Mucosa of descending colon (tissue), 3 donors: ENCODE measurements around the gene SMC6. TPM values are rescaled to one million over a fixed set of nuclear protein-coding genes. Genes with fewer than 3 reads are reported as not detected.
A peak's percentile ranks its signal among the peaks of the same experiment; 100 is the strongest.

Experiments
- ATAC-seq: fragments of 200-7000 bp; cut with Tn5 transposase; one replicate; pipeline ENCODE4 v1.9.1; 2020; ENCODE audit warnings: mild to moderate bottlenecking, moderate library complexity
- DNase-seq, 3 donors: peaks; one replicate each; pipeline ENCODE4 v3.0.0-alpha.2; 2020
- H3K36me3 ChIP-seq: fragments of 200-600 bp; one replicate; pipeline ENCODE4 v1.8.0; 2021; ENCODE audit warnings: low read depth, mild to moderate bottlenecking
- H3K4me1 ChIP-seq: fragments of 200-600 bp; one replicate; pipeline ENCODE4 v1.8.0; 2021; ENCODE audit warnings: low read depth, mild to moderate bottlenecking
- H3K4me3 ChIP-seq: fragments of 200-600 bp; one replicate; pipeline ENCODE4 v1.8.0; 2021; ENCODE audit warnings: mild to moderate bottlenecking
- H3K9me3 ChIP-seq: fragments of 200-600 bp; one replicate; pipeline ENCODE4 v1.8.0; 2021; ENCODE audit warnings: mild to moderate bottlenecking
- intact Hi-C, 2 donors: fragments of 100-400 bp; cut with DNase I in 1 of 2; cut with micrococcal nuclease in 1 of 2; formaldehyde crosslinking; loops; one replicate each; pipeline versions ENCODE4 v1.11.0 to v1.11.1; 2022; cut with DNase I, micrococcal nuclease
- total RNA-seq, 3 donors: library from RNA; stranded (reverse); fragmentation: NEBNext Ultra II Directional in 2 of 3; extraction: Animal tissue kit (Norgen Biotek cat#: 25700) in 2 of 3; gene quantifications; one replicate each; pipeline versions ENCODE4 v1.2.1 to v1.2.4, GENCODE V29; 2021 to 2023
- TF ChIP-seq, protein P1 (sequence below): fragments of 200-600 bp; IDR thresholded peaks from one replicate; pipeline ENCODE4 v1.8.0; 2022; ENCODE audit warnings: antibody characterized with exemption, mild to moderate bottlenecking
- donor health status: DM: no; HTN: no; CAD: no; lungs with moderate emphysema.
- donor health status: DM: no; HTN: no; CAD: no.
- donor health status: DM: no; HTN: yes; CAD: no.

The SMC6 gene
- total RNA-seq, 3 donors from 2014 or later, result 18.1 to 24.8 (median 22.9) TPM

DNA sequence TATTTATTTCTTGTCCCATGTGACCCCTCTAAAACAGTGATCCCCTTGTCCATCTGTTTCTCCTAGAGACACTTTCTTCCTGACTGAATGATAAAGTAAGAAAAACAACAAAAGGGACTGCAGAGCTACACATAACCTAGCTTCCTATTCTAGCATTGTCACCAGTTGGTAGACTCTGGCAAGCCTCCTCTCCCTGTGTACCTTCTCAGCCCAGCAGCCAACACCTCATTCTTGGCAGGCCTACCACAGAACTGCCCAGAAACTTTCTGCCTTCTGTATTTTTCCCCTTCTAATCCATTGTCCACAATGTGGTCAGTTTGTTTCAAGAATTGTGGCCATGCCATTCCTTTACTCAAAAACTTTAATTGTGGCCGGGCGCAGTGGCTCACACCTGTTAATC is 13.4 kb downstream of the SMC6 start:
- DNase-seq, result no peak
- H3K4me3 ChIP-seq, result no peak overlapping the region
- no peaks in the 10 kb centered on the region for H3K9me3 ChIP-seq
- H3K36me3 ChIP-seq, result peaks cover 3% of the 10 kb centered on the region
- no peaks in the 10 kb centered on the region for H3K4me1 ChIP-seq
- intact Hi-C loops, result no loop called here
- ATAC-seq, result no peak
- TF ChIP-seq, protein P1, sequence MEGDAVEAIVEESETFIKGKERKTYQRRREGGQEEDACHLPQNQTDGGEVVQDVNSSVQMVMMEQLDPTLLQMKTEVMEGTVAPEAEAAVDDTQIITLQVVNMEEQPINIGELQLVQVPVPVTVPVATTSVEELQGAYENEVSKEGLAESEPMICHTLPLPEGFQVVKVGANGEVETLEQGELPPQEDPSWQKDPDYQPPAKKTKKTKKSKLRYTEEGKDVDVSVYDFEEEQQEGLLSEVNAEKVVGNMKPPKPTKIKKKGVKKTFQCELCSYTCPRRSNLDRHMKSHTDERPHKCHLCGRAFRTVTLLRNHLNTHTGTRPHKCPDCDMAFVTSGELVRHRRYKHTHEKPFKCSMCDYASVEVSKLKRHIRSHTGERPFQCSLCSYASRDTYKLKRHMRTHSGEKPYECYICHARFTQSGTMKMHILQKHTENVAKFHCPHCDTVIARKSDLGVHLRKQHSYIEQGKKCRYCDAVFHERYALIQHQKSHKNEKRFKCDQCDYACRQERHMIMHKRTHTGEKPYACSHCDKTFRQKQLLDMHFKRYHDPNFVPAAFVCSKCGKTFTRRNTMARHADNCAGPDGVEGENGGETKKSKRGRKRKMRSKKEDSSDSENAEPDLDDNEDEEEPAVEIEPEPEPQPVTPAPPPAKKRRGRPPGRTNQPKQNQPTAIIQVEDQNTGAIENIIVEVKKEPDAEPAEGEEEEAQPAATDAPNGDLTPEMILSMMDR, result no peak

DNA sequence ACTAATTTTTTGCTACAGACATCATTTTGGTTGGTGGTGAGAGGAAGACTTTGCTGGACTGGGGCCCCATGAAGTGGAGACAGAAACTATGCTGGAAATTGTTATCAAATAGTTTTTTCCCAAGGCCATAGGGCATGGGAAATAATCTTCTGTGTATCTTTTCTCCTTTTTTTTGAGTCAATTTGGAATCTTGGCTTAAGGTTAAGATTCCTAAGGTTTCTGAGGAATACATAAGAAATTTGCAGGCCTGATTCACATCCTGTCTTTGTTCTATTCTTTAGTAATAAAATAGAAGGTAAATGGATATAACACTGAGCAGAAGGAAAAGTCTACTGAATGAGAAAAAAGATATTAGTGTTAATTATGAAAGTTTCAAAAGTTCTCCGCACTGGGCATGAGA is 16.6 kb downstream of the SMC6 start:
- Histone ChIP-seq H3K36me3 (peaks cover 3% of the 10 kb centered on the region), H3K9me3 (no peaks in the 10 kb centered on the region), H3K4me3 (no peak overlapping the region), H3K4me1 (no peaks in the 10 kb centered on the region)
- DNase-seq (no peak), ATAC-seq (no peak)
- TF ChIP-seq, protein P1, result no peak
- intact Hi-C loops, result no loop called here

DNA sequence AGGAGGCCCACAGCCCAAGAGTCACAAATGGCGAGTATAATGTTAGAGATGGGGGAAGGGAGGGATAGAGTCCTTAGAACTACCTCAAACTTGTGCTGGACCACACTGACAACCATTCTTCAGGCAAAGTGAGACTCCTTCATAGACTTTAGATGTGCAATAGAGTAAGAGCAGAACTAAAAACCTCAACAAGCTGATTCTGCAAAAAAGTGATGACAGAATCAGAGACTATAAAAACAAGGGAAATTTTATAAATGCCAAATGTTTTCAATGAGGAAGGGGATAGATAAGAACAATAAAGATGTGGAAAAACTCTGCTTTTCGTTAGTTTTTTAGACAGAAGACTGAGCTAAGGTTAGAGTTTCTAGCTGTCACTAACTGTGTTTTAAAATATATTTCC is 17.7 kb downstream of the SMC6 start:
- TF ChIP-seq, protein P1, result no peak
- no peak overlapping the region for H3K4me3 ChIP-seq
- DNase-seq, result no peak
- no peaks in the 10 kb centered on the region for H3K4me1 ChIP-seq
- no peak for ATAC-seq
- intact Hi-C loops, result no loop called here
- peaks cover 3% of the 10 kb centered on the region for H3K36me3 ChIP-seq
- no peaks in the 10 kb centered on the region for H3K9me3 ChIP-seq

DNA sequence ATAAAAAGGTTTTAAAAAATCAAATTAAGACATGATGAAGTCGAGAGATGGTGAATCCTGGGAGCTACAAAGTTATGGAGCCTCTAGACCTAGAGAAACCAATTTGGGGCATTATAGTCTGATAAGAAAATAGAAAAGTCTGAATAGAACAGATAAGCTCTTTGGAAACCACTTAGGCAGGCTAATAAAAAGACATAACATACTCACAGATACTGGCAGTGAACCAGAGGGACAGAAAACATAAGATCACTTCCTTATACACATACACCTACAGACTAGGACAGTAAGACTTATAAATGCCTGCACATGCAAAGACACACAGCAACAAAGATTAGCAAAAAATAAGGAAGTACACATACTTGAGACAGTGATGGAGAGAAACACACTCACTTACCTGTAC is 20.0 kb downstream of the SMC6 start:
- intact Hi-C loops, result no loop called here
- H3K4me1 ChIP-seq, result no peaks in the 10 kb centered on the region
- DNase-seq (peak in 1 of 3 donors; percentile 12), ATAC-seq (peak; percentile 76)
- H3K9me3 ChIP-seq, result no peaks in the 10 kb centered on the region
- H3K4me3 ChIP-seq, result no peak overlapping the region
- TF ChIP-seq, protein P1, result no peak
- H3K36me3 ChIP-seq, result peaks cover 3% of the 10 kb centered on the region

DNA sequence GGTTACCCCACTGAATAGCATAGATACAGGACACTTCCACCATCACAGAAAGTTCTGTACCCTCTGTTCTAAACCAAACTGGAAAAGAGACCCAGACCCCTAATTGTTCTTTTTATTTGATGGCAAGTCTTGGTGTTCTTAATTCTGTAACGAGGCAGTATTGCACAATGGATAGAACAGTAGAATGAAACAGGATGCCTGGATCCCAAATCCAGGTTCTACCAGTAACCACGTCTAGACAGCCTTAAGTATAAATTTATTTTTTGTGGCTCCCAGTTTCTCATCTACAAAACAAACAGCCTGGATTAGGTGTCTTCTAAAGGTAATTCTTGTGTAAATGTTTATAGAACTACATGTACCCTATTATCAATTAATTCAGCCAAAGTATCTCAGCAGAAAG is 23.7 kb downstream of the SMC6 start:
- Histone ChIP-seq H3K36me3 (no peaks in the 10 kb centered on the region), H3K4me1 (no peaks in the 10 kb centered on the region), H3K9me3 (no peaks in the 10 kb centered on the region), H3K4me3 (no peak overlapping the region)
- intact Hi-C loops, result no loop called here
- no peak for ATAC-seq
- DNase-seq, result no peak
- TF ChIP-seq, protein P1, result no peak

DNA sequence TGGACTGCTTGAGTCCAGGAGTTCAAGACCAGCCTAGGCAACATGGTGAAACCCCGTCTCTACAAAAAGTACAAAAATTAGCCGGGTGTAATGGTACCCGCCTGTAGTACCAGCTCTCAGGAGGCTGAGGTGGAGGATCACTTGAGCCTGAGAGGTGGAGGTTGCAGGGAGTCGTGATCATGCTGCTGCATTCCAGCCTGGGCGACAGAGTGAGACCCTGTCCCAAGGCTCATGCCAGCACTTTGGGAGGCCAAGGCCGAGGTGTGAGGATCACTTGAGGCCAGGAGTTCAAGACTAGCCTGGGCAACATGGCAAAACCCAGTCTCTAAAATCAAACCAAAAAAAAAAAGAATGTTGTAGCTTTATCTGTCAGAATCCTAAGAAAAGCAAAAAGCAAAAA is 25.4 kb downstream of the SMC6 start:
- ATAC-seq (no peak), DNase-seq (no peak)
- H3K36me3 ChIP-seq, result no peaks in the 10 kb centered on the region
- H3K4me1 ChIP-seq, result no peaks in the 10 kb centered on the region
- intact Hi-C loops, result no loop called here
- TF ChIP-seq, protein P1, result no peak
- no peak overlapping the region for H3K4me3 ChIP-seq
- no peaks in the 10 kb centered on the region for H3K9me3 ChIP-seq
